K562 (cell line): ENCODE results near the gene ARFIP2. TPM values are rescaled to one million over a fixed set of nuclear protein-coding genes. Genes with fewer than 3 reads are reported as not detected.
A peak's percentile ranks its signal among the peaks of the same experiment; 100 is the strongest.

Experiments used
- CREBBP ChIP-seq: IDR thresholded peaks from one replicate; pipeline ENCODE4 v1.6.1; 2012; ENCODE audit warnings: low read depth, mild to moderate bottlenecking, control low read depth, inconsistent platforms, low read length
- DACH1 ChIP-seq: fragments of 450-650 bp; IDR thresholded peaks from 2 replicates; pipeline ENCODE4 v1.6.1; 2018; ENCODE audit not compliant: partially characterized antibody
- FOXJ2 ChIP-seq: fragments of 200-800 bp; sonication (Bioruptor generic); IDR thresholded peaks from 2 replicates; pipeline ENCODE4 v1.6.1; 2016; ENCODE audit warnings: missing genetic modification characterization, missing compliant biosample characterization
- IRF2 ChIP-seq: sonication (generic); formaldehyde crosslinking; IDR thresholded peaks from 2 replicates; pipeline ENCODE4 v1.8.1; 2022; ENCODE audit warnings: mild to moderate bottlenecking, missing genetic modification reagents
- MECOM ChIP-seq: fragments of 250-450 bp; sonication (Bioruptor Pico); IDR thresholded peaks from 2 replicates; pipeline ENCODE4 v1.8.0; 2022; ENCODE audit warnings: inconsistent platforms
- PCBP1 ChIP-seq: fragments of 200-400 bp; formaldehyde crosslinking; IDR thresholded peaks from 2 replicates; pipeline ENCODE4 v1.6.1; 2018; ENCODE audit warnings: mild to moderate bottlenecking, low read depth, low read length; ENCODE audit not compliant: poor library complexity, severe bottlenecking
- PCBP2 ChIP-seq: fragments of 200-400 bp; formaldehyde crosslinking; IDR thresholded peaks from 2 replicates; pipeline ENCODE4 v1.6.1; 2018; ENCODE audit warnings: low read length, low read depth, mild to moderate bottlenecking, moderate library complexity; ENCODE audit not compliant: poor library complexity, severe bottlenecking
- ZNF282 ChIP-seq: sonication (generic); formaldehyde crosslinking; IDR thresholded peaks from 2 replicates; pipeline ENCODE4 v1.8.1; 2023; ENCODE audit warnings: missing genetic modification reagents
- ZSCAN29 ChIP-seq: fragments of 450-650 bp; IDR thresholded peaks from 2 replicates; pipeline ENCODE4 v1.6.1; 2017
- polyA plus RNA-seq, 8 experiments: library from polyadenylated mRNA; depleted of rRNA in 4 of 8; stranded (reverse) in 5 of 8; unstranded in 3 of 8; fragments of >200 nt; fragmentation: Nextera tagmentation in 2 of 8; fragmentation: Illumina TruSeq in 1 of 8; extraction: Ambion mirVana in 2 of 8; extraction: Trizol in 1 of 8; gene quantifications; 2 replicates each; pipeline versions ENCODE4 v1.2.1 to v1.2.3, GENCODE V29; 2011 to 2014; ENCODE audit warnings: inconsistent platforms in 1 of 8, missing spikeins in 1 of 8
- total RNA-seq, 7 experiments: library from RNA; depleted of rRNA in 6 of 7; stranded (reverse); fragments of >200 nt in 6 of 7; fragmentation: Illumina TruSeq in 2 of 7; extraction: Trizol in 2 of 7; gene quantifications; 2 replicates each; pipeline versions ENCODE4 v1.2.1 to v1.2.3, GENCODE V29; 2011 to 2021; ENCODE audit warnings: low replicate concordance in 1 of 7
- TF ChIP-seq, protein P1 (sequence below): fragments of 150-350 bp; conservative IDR thresholded peaks from 2 replicates; pipeline ENCODE4 v1.6.1; 2014; ENCODE audit warnings: low read length

Gene ARFIP2
- total and polyA plus RNA-seq, 9 of the 15 experiments (the other 6 are each of a cell fraction or from before 2014, with no cell fraction given), result 11.8 to 74.1 (median 41.0) TPM

DNA sequence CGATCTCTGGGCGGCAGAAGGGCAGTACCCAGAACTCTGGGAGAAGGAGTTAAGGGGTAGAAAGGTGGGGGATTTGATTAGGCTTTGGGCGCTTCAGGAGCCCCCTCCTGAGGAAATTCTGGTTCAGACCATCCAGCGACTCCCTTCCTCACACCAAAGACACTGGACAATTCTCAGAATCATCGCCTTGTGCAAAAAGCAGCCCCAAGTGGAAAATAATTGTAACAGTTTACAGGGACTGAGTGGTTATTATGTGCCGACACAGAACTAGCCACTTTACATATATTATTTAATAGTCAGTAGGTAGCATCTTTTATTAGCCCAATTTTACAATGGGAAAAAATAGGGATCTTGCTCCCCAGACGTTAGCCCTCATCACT, 6.7 kb downstream of the ARFIP2 start (continued):
- no peak for TF ChIP-seq CREBBP
- no peak for TF ChIP-seq FOXJ2 (tag)
- TF ChIP-seq PCBP2, result no peak
- TF ChIP-seq ZNF282 (CRISPR knock-in tag), result no peak
- 0 out of 2 replicates have a peak, but pooled peaks have one; percentile 21 for TF ChIP-seq MECOM (CRISPR knock-in tag)
- no peak for TF ChIP-seq DACH1
- no peak for TF ChIP-seq ZSCAN29
- no peak for TF ChIP-seq IRF2 (CRISPR knock-in tag)
- TF ChIP-seq, protein P1, sequence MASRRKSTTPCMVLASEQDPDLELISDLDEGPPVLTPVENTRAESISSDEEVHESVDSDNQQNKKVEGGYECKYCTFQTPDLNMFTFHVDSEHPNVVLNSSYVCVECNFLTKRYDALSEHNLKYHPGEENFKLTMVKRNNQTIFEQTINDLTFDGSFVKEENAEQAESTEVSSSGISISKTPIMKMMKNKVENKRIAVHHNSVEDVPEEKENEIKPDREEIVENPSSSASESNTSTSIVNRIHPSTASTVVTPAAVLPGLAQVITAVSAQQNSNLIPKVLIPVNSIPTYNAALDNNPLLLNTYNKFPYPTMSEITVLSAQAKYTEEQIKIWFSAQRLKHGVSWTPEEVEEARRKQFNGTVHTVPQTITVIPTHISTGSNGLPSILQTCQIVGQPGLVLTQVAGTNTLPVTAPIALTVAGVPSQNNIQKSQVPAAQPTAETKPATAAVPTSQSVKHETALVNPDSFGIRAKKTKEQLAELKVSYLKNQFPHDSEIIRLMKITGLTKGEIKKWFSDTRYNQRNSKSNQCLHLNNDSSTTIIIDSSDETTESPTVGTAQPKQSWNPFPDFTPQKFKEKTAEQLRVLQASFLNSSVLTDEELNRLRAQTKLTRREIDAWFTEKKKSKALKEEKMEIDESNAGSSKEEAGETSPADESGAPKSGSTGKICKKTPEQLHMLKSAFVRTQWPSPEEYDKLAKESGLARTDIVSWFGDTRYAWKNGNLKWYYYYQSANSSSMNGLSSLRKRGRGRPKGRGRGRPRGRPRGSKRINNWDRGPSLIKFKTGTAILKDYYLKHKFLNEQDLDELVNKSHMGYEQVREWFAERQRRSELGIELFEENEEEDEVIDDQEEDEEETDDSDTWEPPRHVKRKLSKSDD, result no peak
- TF ChIP-seq PCBP1, result no peak
